Measurements from ENCODE around the gene KDM4C. TPM values are rescaled to one million over a fixed set of nuclear protein-coding genes. Genes with fewer than 3 reads are reported as not detected.

The KDM4C gene
- total RNA-seq, 1 donor from 2014 or later: 26.6 TPM

- H3K9me3 Mint-ChIP-seq (ENCODE audit: low read depth): no peaks in the 10 kb centered on the region
- H3K4me1 Mint-ChIP-seq (ENCODE audit: low read depth): no peaks in the 10 kb centered on the region
- H3K36me3 Mint-ChIP-seq (ENCODE audit: insufficient read depth): no peaks in the 10 kb centered on the region
- no peak for DNase-seq (ENCODE audit: low spot score, unreplicated experiment)
- H3K27ac Mint-ChIP-seq: no peak overlapping the region
- no peak for TF ChIP-seq CTCF (IDR thresholded peaks at IDR 0.05; ENCODE audit: unreplicated experiment)
- no peaks in the 10 kb centered on the region for H3K27me3 Mint-ChIP-seq
- H3K4me3 Mint-ChIP-seq (ENCODE audit: low read depth): no peak overlapping the region
These were observed 353.6 kb downstream of the KDM4C start for GRCh38 chr9:7111413-7111812.

- no peak for TF ChIP-seq CTCF (IDR thresholded peaks at IDR 0.05; ENCODE audit: unreplicated experiment)
- DNase-seq (ENCODE audit: low spot score, unreplicated experiment): no peak
- Mint-ChIP-seq H3K4me3 (ENCODE audit: low read depth) (no peak overlapping the region), H3K27me3 (no peaks in the 10 kb centered on the region), H3K36me3 (ENCODE audit: insufficient read depth) (no peaks in the 10 kb centered on the region), H3K9me3 (ENCODE audit: low read depth) (no peaks in the 10 kb centered on the region), H3K27ac (no peak overlapping the region), H3K4me1 (ENCODE audit: low read depth) (no peaks in the 10 kb centered on the region)
These were observed 357.8 kb downstream of the KDM4C start for GRCh38 chr9:7115606-7116005.

- H3K36me3 Mint-ChIP-seq (ENCODE audit: insufficient read depth): no peaks in the 10 kb centered on the region
These were observed 360.1 kb downstream of the KDM4C start for GRCh38 chr9:7117676-7118561.

DNA sequence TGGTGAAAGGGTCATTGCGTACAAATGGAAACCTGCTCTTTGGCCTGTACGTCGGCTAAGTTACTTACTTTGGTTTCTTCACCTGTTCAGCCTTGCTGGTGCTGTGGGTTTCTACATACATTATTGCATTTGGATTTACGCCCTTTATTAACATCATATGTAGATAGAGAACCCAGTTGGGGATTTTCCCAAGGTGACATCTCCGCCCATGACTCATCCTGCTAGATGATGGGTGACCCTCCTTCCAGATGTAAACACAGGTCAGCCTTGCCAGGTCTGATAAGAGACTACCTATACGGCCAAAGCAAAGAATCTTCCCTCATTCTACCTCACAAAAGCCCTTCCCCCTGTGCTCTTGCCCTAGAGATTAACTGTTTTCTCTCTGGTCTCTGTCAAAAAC is 360.9 kb downstream of the KDM4C start:
- Mint-ChIP-seq H3K4me3 (ENCODE audit: low read depth) (no peak overlapping the region), H3K9me3 (ENCODE audit: low read depth) (no peaks in the 10 kb centered on the region), H3K27me3 (no peaks in the 10 kb centered on the region), H3K36me3 (ENCODE audit: insufficient read depth) (no peaks in the 10 kb centered on the region), H3K4me1 (ENCODE audit: low read depth) (no peaks in the 10 kb centered on the region), H3K27ac (no peak overlapping the region)
- no peak for TF ChIP-seq CTCF (IDR thresholded peaks at IDR 0.05; ENCODE audit: unreplicated experiment)
- no peak for DNase-seq (ENCODE audit: low spot score, unreplicated experiment)

More at GRCh38 chr9:7117676-7118561, 360.1 kb downstream of the KDM4C start:
- Mint-ChIP-seq H3K9me3 (ENCODE audit: low read depth) (no peaks in the 10 kb centered on the region), H3K27me3 (no peaks in the 10 kb centered on the region), H3K4me1 (ENCODE audit: low read depth) (no peaks in the 10 kb centered on the region), H3K4me3 (ENCODE audit: low read depth) (no peak overlapping the region), H3K27ac (no peak overlapping the region)
- no peak for DNase-seq (ENCODE audit: low spot score, unreplicated experiment)
- TF ChIP-seq CTCF (IDR thresholded peaks at IDR 0.05; ENCODE audit: unreplicated experiment): no peak

GRCh38 chr9:7119612-7120011 is 361.8 kb downstream of the KDM4C start:
- Mint-ChIP-seq H3K27me3 (no peaks in the 10 kb centered on the region), H3K4me3 (ENCODE audit: low read depth) (no peak overlapping the region), H3K4me1 (ENCODE audit: low read depth) (no peaks in the 10 kb centered on the region), H3K9me3 (ENCODE audit: low read depth) (no peaks in the 10 kb centered on the region), H3K36me3 (ENCODE audit: insufficient read depth) (no peaks in the 10 kb centered on the region), H3K27ac (no peak overlapping the region)
- TF ChIP-seq CTCF (IDR thresholded peaks at IDR 0.05; ENCODE audit: unreplicated experiment): no peak
- DNase-seq (ENCODE audit: low spot score, unreplicated experiment): no peak
